Measurements from ENCODE around the gene EML1.
"Not testable (repeated sequence)": the region's sequence is repeated elsewhere in the genome, so short reads cannot be mapped to it uniquely, and the experiment has no call there.

Gene EML1

DNA sequence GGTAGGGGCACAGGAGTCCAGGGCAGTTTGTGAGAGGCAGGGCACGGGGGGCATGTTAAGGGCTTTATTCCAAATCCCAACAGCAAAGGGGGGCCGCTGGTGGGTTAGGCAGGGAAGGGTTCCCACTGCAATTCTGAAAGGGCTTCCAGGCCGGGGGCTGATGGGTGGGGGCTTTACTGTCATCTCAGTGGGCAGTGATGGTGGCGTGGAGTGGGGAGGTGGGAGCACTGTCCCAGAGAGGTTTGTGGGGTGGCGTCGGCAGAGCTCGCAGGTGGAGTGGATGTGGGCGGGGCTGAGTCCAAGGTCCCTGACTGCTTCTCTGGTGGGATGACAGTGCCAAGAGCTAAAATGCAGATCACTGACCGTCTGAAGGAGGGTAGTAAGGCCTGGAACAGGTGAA, 150.4 kb downstream of the EML1 start:
- no peak for DNase-seq

DNA sequence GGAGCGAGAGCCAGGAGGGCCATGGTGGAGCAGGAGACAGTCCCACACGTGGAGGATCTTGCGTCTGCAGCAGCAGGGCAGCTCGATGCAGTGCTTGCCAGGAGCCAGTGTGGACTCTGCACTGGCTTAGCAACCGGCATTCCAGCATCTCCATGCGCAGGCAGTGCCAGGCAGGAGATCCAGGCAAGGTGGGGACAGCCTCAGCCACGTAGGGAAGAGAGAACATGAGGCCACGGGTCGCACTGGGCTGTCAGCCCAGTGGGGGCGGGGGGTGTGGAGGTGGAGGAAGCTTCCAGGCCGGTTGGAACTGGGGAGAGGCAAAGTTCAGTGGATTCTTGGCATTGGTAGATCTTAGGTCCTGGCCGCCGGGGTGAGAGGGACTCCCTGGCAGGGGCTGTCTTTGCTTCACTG, 151.0 kb downstream of the EML1 start:
- no peak for DNase-seq

DNA sequence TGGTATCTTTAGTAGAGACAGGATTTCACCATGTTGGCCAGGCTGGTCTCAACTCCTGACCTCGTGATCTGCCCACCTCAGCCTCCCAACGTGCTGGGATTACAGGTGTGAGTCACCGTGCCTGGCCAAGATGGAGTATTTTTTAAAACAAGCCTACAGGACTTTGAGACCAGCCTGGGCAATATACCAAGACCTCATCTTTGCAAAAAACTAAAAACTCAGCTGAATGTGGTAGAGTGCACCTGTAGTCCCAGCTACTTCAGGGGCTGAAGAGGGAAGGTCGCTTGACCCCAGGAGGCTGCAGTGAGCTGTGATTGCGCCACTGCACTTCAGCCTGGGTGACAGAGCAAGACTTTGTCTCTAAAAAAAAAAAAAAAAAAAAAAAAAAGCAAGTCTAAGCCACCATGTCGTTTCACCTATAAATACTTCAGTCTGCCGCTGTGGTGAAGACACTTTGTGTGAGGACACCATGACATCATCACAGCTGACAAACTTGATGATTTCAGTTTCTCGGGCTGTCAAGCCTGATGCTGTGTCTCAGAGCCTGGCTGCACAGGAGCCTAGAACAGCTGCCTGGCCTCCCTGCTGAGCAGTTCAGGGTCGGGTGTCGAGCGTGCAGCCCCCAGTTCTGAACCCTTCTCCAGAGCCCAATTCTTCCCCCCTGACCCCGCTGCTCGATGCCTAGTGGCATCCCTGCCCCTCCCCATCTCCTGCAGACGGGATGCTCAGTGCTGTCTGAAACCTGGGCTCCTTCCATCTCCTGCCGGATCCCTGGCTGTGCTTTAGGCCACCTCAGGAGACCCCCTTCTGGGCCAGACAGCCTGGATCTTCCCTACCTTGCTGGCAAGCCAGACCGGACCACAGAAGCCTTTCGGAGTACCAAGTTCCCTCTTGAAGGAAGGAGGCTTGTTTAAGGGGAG, 152.8 kb downstream of the EML1 start:
- DNase-seq, result no peak

DNA sequence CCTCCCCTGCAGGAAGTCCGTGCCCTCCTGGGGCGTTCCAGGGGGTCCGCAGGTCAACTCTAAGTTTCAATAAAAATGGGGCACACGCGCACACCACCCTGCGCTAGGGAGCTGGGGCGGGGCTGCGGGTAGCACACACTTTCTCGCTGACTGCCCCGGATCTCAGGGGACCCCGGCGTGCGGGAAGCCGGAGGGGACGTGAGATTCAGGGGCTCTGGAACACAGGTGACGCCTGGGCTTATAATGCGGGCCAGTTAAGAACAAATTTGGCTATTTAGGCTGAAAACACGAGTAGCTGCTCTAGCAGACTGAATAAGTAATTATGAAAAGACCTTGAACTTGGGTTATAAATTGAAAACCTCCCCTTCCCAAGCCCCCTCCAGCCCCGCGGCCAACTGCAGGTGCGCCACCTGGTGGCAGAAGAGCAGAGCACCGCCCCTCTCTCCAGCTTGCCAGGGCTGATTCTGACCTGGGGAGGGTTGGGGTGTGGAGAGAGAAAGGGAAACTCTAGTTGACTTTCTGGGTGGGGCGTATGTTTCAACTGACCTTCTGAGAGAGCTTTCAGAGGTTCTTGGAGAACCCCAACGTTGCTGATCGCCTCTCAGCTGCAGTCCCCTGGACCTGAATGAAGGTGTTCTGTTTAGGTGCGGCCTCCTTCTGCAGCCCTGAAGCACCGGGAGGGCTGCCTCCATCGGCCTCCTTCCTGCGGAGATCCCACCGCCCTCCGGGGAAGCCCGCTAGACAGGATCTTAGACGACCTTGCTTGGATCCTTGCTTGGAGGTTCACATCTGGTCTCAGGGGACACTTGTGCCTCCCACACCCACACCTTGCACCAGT, 153.7 kb downstream of the EML1 start:
- no peak for DNase-seq

DNA sequence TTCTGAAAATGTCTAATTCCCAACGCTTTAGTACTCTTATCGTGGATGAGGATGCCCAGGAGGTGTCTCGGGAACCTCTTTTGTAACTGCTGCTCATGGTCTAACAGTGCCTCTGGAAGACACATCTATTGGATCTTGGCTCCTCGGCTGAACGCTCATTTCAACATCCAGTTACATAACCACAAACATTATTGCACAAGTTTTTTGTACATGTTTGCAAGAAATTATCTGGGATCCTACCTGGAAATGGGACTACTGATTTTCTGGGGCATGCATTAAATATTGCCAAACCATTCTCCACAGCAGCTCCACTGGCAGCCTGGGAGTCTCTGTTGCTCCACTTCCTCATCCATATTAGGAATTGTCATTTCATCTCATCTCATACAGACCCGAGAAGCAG, 154.5 kb downstream of the EML1 start:
- no peak for DNase-seq

DNA sequence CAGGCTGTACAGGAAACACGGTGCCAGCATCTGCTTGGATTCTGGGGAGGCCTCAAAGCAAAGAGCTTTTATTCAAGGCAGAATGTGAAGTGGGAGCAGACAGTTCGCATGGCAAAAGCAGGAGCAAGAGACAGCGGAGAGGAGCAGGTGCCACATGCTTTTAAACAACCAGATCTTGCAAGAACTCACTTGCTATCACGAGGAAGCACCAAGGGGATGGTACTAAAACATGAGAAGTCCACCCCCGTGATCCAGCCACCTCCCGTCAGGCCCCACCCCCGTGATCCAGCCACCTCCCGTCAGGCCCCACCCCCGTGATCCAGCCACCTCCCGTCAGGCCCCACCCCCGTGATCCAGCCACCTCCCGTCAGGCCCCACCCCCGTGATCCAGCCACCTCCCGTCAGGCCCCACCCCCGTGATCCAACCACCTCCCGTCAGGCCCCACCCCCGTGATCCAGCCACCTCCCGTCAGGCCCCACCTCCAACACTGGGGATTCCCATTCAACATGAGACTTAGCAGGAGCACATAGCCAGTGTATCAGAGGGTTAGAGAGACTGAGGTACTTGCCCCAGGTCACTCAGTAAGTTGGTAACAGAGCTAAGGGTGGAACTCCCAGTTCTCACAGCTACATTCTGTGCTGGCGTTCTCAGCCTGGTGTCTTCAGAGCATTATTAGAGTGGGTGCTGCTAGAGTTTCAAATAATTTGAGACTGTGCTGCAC, 156.0 kb downstream of the EML1 start:
- not testable (repeated sequence) for DNase-seq

DNA sequence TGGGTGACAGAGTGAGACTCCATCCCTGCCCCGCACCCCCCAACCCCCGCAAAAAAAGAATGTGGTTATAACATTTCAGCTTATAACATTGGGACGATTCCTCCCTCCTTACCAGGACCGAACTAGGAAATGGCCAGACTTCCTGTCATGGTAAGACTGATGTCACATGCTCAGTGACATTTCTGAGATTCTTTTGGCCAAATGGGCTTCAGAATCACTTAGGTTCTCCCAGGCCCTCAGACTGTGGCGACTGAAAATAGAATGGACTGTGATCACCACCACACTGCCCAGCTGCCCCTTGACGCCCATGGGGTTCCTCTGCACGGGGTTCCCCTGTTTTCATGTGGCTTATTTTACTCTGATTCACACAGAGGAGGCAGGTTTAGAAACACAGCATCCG, 157.0 kb downstream of the EML1 start:
- DNase-seq, result no peak

DNA sequence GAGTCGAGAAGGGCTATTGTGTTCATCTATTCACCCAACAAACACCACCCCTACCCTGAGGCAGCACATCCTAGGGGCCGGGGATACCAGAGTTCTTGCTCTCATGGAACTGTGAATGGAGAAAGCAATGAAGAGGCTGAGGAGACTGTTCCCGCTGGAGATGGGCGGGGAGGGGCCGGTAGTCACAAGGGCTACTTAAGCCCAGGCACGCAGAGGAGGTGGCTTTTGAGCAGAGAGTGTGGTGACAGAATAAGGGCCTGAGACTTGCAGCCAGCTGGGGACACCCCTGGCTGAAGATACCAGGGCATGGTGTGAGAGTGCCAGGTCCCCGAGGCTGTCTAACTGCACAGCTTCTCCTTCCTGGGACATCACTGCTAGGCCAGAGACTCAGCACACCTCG, 157.9 kb downstream of the EML1 start:
- DNase-seq, result no peak

DNA sequence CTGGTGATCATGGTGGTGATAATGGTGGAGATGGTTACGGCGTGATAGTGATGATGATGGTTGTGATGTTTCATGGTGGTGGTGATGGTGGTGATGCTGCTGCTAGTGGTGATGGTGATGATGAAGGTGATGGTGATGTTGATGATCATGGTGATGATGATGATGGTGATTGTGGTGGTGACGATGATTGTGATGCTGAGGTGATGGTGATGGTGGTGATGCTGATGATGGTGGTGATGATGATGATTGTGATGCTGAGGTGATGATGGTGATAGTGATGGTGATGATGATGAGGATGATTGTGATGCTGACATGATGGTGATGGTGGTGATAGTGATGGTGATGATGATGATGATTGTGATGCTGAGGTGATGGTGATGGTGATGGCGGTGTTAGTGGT, 158.8 kb downstream of the EML1 start:
- no peak for DNase-seq

DNA sequence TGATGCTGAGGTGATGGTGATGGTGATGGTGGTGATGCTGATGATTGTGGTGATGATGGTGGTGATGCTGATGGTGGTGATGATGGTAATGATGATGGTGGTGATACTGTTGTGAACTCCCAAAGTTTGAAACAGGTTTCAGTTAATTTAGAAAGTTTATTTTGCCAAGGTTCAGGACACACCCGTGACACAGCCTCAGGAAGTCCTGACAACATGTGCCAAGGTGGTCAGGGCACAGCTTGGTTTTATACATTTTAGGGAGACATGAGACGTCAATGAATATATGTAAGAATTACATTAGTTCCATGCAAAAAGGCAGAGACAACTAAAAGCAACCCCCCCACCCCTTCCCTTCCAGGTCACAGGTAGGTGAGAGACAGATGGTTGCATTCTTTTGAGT, 159.2 kb downstream of the EML1 start:
- no peak for DNase-seq

DNA sequence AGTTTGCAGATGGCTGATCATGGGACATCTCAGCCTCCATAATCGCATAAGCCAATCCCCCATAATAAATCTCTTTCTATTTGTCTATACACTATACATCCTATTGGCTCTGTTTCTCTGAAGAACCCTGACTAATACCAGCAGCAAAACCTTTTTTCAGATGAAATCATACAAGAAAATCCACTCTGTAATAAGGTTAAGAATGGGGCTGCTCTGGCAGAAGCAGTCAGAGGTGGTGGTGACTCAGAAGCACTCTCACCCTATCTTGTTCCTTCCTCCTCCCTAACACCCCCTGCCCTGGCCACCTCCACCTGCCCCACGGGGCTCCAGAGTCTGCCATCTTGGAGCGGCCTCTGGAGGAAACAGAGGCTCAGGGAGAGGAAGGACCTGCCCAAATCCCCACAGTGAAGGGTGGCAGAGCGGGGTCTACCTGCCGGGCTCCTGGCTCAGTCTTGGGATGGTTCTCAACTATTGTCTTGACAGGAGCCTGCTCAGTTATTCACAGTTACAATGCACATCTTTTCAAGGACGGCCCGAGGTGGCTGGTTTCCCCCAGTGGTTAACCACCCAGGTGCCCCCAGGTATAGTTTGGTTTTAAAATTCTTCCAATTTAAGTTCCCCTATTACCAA, 162.7 kb downstream of the EML1 start:
- DNase-seq, result no peak

DNA sequence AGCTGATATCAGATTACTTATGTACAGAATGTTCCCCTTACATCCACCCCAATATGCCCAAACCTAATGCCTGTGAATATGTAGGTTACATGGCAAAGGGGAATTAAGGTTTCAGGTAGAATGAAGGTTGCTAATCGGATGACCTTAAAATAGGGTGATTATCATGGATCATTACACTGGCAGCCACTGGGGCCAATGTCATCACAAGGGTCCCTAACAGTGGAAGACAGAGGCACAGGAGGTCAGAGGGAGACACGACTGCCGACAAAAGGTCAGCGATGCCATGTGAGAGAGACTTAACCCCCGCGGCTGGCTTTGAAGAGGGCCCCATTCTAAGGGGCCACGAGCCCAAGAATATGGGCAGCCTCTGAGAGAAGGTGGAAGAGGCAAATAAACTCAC, 165.2 kb downstream of the EML1 start:
- no peak for DNase-seq

DNA sequence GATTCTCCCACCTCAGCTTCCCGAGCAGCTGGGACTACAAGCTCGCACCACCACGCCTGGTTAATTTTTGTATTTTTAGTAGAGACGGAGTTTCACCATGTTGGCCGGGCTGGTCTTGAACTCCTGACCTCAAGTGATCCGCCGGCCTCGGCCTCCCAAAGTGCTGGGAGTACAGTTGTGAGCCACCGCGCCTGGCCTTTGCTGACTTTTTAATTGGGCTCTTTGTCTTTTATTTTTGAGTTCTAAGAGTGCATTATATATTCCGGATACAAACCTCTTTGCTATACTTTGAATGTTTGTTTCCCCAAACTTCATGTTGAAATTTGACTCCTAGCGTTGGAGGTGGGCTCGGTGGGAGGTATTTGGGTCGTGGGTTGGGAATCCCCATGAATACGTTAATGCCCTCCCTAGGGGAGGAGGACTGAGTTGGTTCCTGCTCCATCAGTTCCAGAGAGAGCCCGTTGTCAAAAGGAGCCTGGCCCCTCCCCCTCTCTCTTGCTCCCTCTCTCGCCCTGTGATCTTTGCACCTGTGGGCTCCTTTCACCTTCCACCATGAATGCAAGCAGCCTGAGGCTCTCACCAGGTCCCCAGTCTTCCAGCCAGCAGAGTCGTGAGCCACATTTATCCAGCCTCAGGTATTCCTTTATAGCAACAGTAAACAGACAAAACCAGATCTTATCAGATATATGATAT, 168.8 kb downstream of the EML1 start:
- DNase-seq, result no peak

DNA sequence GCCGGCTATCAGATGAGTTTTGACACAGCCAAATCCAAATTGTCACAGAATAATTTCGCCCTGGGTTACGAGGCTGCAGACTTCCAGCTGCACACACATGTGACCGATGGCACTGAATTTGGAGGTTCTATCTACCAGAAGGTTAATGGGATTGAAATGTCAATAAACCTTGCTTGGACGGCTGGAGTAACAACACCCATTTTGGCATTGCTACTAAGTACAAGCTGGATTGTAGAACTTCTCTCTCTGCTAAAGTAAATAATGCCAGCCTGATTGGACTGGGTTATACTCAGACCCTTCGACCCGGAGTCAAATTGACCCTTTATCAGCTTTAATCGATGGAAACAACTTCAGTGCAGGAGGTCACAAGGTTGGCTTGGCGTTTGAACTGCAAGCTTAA, 171.8 kb downstream of the EML1 start:
- no peak for DNase-seq

DNA sequence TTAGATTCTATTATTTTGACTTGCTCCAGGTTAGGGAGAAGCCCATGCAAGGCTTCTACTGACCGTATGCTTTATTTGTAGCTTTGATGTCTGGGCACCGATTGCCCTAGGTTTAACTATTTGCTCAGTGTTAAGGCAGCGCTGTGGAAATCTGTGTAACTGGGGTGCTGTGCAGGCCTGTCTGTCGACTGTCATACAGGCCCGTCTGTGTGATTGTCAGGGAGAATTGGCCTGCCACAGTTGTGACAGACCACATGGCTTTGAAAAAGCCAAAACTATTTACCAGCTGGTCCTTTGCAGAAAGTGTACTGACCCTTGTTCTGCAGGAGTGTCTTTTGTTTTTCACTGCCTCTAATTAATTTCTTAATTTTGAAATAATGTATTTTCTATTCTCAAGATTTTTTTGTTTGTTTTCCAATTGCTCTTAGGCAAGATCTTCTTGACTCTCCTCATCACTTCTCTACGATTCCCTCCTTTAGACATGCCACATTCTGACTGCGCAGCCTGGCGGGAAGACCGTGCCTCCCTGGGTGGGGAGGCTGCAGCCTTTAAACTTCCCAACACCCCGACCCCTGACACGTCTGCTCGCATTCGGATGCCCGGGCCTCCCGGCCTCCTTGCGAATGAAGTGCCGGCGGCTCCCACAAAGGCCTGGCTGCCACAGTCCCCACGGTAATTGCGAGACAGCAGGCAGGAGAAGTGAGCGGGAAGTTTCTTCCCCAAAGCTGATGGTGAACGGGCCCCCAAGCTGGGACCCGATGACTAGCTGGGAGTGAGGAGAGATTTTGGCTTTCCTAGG, 173.0 kb downstream of the EML1 start:
- DNase-seq, result no peak

DNA sequence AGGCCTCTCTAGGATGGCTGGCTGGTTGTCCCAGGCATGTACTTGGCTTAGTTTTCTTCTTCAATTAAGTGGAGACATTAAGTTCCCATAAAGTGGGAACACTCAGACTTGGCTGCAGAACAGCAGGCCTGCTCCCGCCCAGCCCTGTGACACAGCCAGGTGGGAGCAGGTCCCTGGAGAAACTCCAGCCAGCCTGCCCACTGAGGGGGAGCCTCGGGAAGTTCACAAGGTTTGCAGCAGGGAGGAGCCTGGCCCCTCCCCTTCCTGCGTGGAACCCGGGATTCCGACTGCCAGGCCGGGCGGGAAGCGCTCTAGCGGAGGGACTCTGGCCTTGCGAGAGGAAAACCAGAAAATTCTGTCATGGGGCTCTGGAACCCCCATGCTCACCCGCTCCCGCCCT, 173.7 kb downstream of the EML1 start:
- DNase-seq, result no peak

DNA sequence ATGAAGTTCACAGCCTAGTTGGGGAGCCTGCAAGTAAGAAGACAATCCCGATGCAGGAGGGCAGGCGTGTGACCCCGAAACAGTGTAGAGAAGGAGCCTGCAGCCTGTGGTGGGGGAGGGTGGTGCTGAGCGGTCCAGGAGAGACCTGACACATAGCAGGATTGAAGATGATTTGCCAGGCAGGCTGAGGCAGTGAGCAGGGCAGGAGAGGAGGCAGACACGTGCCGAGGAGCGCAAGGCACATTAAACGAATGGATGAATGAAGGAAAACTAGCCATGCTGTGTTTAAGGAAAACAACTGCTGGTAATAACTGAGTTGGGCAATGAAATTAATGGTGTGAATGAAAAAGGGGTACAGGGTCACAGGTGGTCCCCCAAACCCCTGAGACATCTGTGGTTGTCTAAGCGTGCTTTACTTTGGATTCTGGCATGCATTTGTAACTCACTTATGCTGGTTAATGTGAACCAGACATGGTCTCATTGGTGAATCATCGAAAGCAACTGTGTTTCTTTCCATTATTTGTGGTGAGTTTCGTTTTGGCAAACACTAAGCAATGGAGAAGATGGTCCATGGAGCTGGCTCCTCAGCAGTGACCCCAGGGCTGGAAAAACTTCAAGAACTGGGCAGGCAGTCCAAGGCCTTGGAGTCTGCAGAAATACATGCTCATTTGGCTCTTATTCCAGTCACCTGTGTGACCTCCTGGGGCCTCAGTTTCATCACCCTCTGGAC, 175.1 kb downstream of the EML1 start:
- DNase-seq, result no peak

DNA sequence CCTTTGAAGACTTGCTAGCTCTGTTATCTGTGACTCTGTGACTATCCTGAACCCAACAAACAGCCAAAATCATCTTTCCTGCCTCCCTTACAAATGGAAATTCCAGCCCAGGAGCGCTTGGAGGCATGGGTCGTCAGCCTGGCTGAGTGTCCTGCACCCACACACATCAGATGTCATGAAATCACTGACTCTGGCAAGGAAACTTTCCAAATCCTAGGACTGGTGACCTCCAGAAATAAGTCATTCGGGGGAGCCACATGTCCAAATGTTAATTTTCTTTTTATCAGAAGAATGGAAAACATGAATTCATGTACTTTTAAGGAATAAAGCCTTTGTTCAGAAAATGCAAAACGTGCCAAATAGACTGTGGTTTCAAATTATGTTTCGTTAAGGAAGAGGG, 175.7 kb downstream of the EML1 start:
- DNase-seq, result no peak

DNA sequence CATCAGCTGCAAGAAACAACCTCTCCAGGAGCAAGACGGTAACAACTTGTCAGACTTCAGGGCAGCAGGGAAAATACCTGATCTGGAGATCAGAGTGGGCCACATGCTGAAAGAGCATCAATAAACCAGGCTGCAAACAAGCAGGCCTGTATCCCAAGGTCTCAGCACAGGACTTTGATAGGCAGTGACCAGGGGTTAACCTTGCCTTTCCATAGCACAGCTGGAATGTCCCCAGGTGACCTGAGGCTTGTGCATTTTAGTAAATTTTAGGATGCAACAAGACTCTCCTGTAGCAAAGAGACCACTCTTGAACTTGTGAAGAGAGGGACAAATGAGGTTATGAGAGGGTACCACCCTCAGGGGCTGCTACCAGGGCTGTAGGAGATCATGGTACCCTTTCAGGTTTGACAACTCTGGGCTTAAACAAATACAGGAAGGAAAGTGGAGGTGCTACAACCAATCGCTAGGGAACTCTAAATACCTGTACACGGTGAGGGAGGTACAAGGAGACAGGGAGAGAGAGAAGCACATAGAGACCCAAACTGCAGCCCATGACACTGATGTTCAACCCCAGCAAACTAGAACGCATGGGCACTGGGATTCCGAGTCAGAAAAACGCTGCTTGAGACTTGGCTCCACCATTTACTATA, 176.6 kb downstream of the EML1 start:
- no peak for DNase-seq

Data from cortex of kidney (tissue), 1 donor.